Sigmoid colon (tissue), 4 donors: Measurements from ENCODE around the gene KRTAP10-9.
"Not testable (repeated sequence)": the region's sequence is repeated elsewhere in the genome, so short reads cannot be mapped to it uniquely, and the experiment has no call there.

Source experiments
- EP300 ChIP-seq, 4 donors: sonication (generic); formaldehyde crosslinking; IDR thresholded peaks; one replicate each; pipeline ENCODE4 v1.6.1; 2017; ENCODE audit warnings: antibody characterized with exemption in 4 of 4
- POLR2A ChIP-seq, 2 donors: fragments of 450-650 bp; IDR thresholded peaks; one replicate each; pipeline ENCODE4 v1.6.1; 2016; ENCODE audit warnings: antibody characterized with exemption in 2 of 2, mild to moderate bottlenecking in 2 of 2, moderate library complexity in 2 of 2

DNA sequence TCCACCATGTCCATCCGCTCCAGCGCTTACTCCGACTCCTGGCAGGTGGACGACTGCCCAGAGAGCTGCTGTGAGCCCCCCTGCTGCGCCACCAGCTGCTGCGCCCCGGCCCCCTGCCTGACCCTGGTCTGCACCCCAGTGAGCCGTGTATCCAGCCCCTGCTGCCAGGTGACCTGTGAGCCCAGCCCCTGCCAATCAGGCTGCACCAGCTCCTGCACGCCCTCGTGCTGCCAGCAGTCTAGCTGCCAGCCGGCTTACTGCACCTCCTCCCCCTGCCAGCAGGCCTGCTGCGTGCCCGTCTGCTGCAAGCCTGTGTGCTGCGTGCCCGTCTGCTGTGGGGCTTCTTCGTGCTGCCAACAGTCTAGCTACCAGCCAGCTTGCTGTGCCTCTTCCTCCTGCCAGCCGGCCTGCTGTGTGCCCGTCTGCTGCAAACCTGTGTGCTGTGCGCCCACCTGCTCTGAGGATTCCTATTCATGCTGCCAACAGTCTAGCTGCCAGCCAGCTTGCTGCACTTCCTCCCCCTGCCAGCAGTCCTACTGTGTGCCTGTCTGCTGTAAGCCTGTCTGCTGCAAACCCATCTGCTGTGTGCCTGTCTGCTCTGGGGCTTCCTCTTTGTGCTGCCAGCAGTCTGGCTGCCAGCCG is 409 bp downstream of the KRTAP10-9 start:
- not testable (repeated sequence) for TF ChIP-seq POLR2A, EP300 (IDR thresholded peaks at IDR 0.05)
